Measurements from ENCODE around the gene ZNF655. TPM values are rescaled to one million over a fixed set of nuclear protein-coding genes. Genes with fewer than 3 reads are reported as not detected.

The ZNF655 gene
- total and polyA plus RNA-seq, 2 of the 8 experiments (the other 6 are each of a cell fraction or from before 2014, with no cell fraction given): 27.1 to 37.8 TPM

GRCh38 chr7:99607548-99607947 lies 49.1 kb downstream of the ZNF655 start:
- H3K4me1 ChIP-seq (replicated peaks in 1 of 4; ENCODE audit: control insufficient read depth in 3 of 4, insufficient read depth in 4 of 4, low read length in 3 of 4): no peaks in the 10 kb centered on the region
- peaks cover 0 to 3% (median 1%) of the 10 kb centered on the region in 4 experiments; a peak in 1 of 7 replicates for H3K27me3 ChIP-seq (replicated peaks in 1 of 4; ENCODE audit: control insufficient read depth in 3 of 4, extremely low read depth in 1 of 4, insufficient read depth in 3 of 4, low read length in 3 of 4)
- H2AFZ ChIP-seq (ENCODE audit: low read length): no peak overlapping the region
- no peak overlapping the region for H3K14ac ChIP-seq (ENCODE audit: insufficient read length)
- H2BK12ac ChIP-seq (ENCODE audit: low read depth, low read length): no peak overlapping the region
- no peaks in the 10 kb centered on the region for H4K20me1 ChIP-seq (replicated peaks in 1 of 2; ENCODE audit: control insufficient read depth in 1 of 2, insufficient read depth in 2 of 2, low read length in 2 of 2)
- peak in 1 of 2 experiments; percentile 29 for DNase-seq (ENCODE audit: low read depth in 1 of 2, low spot score in 2 of 2)
- TF ChIP-seq CEBPB (IDR thresholded peaks at IDR 0.05; ENCODE audit: low read depth, low read length) (no peak), SUZ12 (IDR thresholded peaks at IDR 0.05; ENCODE audit: low read length) (no peak), CHD2 (IDR thresholded peaks at IDR 0.05; ENCODE audit: low read length) (no peak), SP1 (IDR thresholded peaks at IDR 0.05; ENCODE audit: low read depth, low read length) (no peak), SAP30 (IDR thresholded peaks at IDR 0.05; ENCODE audit: insufficient read depth, insufficient replicate concordance, low read length) (no peak), CTBP2 (IDR thresholded peaks at IDR 0.05; ENCODE audit: borderline replicate concordance, insufficient read depth, insufficient read length, low read length) (no peak), HDAC2 (IDR thresholded peaks at IDR 0.05; ENCODE audit: borderline replicate concordance in 1 of 2, low read depth in 2 of 2, low read length in 2 of 2) (no peak), GABPA (IDR thresholded peaks at IDR 0.05; ENCODE audit: borderline replicate concordance, insufficient read depth, low read length) (no peak), SP4 (IDR thresholded peaks at IDR 0.05; ENCODE audit: low read length) (no peak), RBBP5 (IDR thresholded peaks at IDR 0.05; ENCODE audit: borderline replicate concordance, low read depth, low read length) (no peak), ATF2 (IDR thresholded peaks at IDR 0.05; ENCODE audit: low read length) (no peak)
- H2BK15ac ChIP-seq (ENCODE audit: low read length): no peak overlapping the region
- no peak overlapping the region for H3K23ac ChIP-seq (ENCODE audit: insufficient read length)
- no peak overlapping the region for H2BK5ac ChIP-seq (ENCODE audit: low read depth, low read length)
- H4K8ac ChIP-seq (ENCODE audit: extremely low read depth, insufficient read depth, low read length): no peak overlapping the region; the same call in 1 of the 2 replicates
- no peak overlapping the region for H4K91ac ChIP-seq (replicated peaks; ENCODE audit: insufficient read length, low read length)
- no peak for FAIRE-seq
- 0 out of 2 replicates have a peak overlapping the region, but pooled peaks have one; percentile 40 for H2AK5ac ChIP-seq (ENCODE audit: low read depth, low read length)
- H3K18ac ChIP-seq (ENCODE audit: extremely low read depth, low read length): no peak overlapping the region
- no peak overlapping the region for H2BK20ac ChIP-seq (ENCODE audit: low read length)
- WGBS, 2 experiments (ENCODE audit: extremely low coverage in 1 of 2, insufficient coverage in 1 of 2, insufficient read length in 1 of 2, insufficient replicate concordance in 2 of 2, low coverage in 1 of 2, low lambda C conversion rate in 2 of 2, missing lambda C conversion rate in 1 of 2): 89% methylated on average over 9 of the region's 9 CpGs; no CpG with 5 or more reads in 1 of the 2 experiments
- CTCF ChIA-PET (ENCODE audit: partially characterized antibody): interaction anchor here (2.9 kb wide), 1 partner anchor 8 kb away, joined by 18 read pairs; the partner anchor contains the start of gene ZSCAN25
- no peaks in the 10 kb centered on the region for H3K79me1 ChIP-seq (ENCODE audit: low read depth, low read length)
- H3K79me2 ChIP-seq (ENCODE audit: control insufficient read depth in 1 of 2, insufficient read depth in 2 of 2, low read length in 2 of 2): no peaks in the 10 kb centered on the region
- no peak overlapping the region for H3K4me2 ChIP-seq (ENCODE audit: insufficient read depth in 1 of 2, low read depth in 2 of 2, low read length in 2 of 2)
- no peak overlapping the region for H4K5ac ChIP-seq (ENCODE audit: insufficient read length, low read depth, low read length)
- no peaks in the 10 kb centered on the region for H3K36me3 ChIP-seq (ENCODE audit: control insufficient read depth in 2 of 4, insufficient read depth in 4 of 4, low read length in 3 of 4)
- no peak overlapping the region for H3K4ac ChIP-seq (replicated peaks; ENCODE audit: insufficient read length, low read depth, low read length)
- no peak overlapping the region for H3K56ac ChIP-seq (replicated peaks; ENCODE audit: insufficient read length, low read depth, low read length)
- no peak overlapping the region for H3K9ac ChIP-seq (replicated peaks in 1 of 4; ENCODE audit: extremely low read depth in 1 of 4, low read depth in 3 of 4, low read length in 3 of 4)
- H3K4me3 ChIP-seq (ENCODE audit: extremely low read depth in 1 of 4, insufficient read depth in 2 of 4, low read depth in 3 of 4, low read length in 4 of 4): no peak overlapping the region
- no peaks in the 10 kb centered on the region; the same call in 1 of the 2 replicates for H3K23me2 ChIP-seq (ENCODE audit: low read depth, low read length)
- no peak overlapping the region for H2BK120ac ChIP-seq (replicated peaks; ENCODE audit: low read depth, low read length)
- POLR2A ChIA-PET (ENCODE audit: partially characterized antibody): interaction anchor here (0.5 to 3.8 kb wide), 3 partner anchors 9 to 336 kb away, joined by 3 to 16 read pairs (median 3); partner anchors contain the start of genes TMEM225B and ZSCAN25
- no peak overlapping the region for H3K27ac ChIP-seq (ENCODE audit: low read depth, low read length)
- no peaks in the 10 kb centered on the region for H3K9me3 ChIP-seq (ENCODE audit: insufficient read depth in 2 of 2, low read depth in 1 of 2, low read length in 1 of 2)

Data from H1 (cell line).